ENCODE data around the gene MARCHF11.

The MARCHF11 gene

DNA sequence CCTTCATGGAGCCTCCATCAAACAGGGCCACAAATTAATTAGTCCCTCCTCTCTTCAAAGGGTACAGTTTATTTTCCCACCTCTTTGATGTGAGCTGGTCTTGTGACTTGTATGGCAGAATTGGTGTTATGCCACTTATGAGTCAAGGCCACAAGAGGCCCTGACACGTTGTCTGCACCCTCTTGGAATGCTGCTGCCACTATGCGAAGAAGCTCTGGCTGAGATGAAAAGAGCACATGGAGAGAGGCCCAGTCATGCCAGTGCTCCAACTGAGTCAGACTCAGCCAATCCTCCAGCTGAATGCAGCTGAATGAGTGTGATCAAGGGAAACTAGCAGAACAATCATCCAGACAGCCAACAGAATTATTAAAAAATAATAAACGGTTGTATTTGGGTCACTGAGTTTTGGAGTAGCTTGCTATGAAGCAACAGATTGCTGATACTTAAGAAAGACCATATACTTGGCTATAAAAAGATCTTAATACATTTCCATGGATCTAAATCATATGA, 128.3 kb downstream of the MARCHF11 start:
- H3K4me3 ChIP-seq (ENCODE audit: low read length), result no peak overlapping the region
- no peak for TF ChIP-seq ZNF274 (IDR thresholded peaks at IDR 0.05; ENCODE audit: low read depth, low read length)

GRCh38 chr5:16050414-16050813, 129.2 kb downstream of the MARCHF11 start:
- TF ChIP-seq ZNF274 (IDR thresholded peaks at IDR 0.05; ENCODE audit: low read depth, low read length), result no peak

GRCh38 chr5:16049761-16050160, 129.8 kb downstream of the MARCHF11 start:
- TF ChIP-seq ZNF274 (IDR thresholded peaks at IDR 0.05; ENCODE audit: low read depth, low read length), result no peak
- H3K4me3 ChIP-seq (ENCODE audit: low read length), result no peak overlapping the region

More at GRCh38 chr5:16050414-16050813, 129.2 kb downstream of the MARCHF11 start:
- H3K4me3 ChIP-seq (ENCODE audit: low read length), result no peak overlapping the region

- no peak overlapping the region for H3K4me3 ChIP-seq (ENCODE audit: low read length)
- TF ChIP-seq ZNF274 (IDR thresholded peaks at IDR 0.05; ENCODE audit: low read depth, low read length), result no peak
Observed at GRCh38 chr5:16048132-16048531, 131.5 kb downstream of the MARCHF11 start.

DNA sequence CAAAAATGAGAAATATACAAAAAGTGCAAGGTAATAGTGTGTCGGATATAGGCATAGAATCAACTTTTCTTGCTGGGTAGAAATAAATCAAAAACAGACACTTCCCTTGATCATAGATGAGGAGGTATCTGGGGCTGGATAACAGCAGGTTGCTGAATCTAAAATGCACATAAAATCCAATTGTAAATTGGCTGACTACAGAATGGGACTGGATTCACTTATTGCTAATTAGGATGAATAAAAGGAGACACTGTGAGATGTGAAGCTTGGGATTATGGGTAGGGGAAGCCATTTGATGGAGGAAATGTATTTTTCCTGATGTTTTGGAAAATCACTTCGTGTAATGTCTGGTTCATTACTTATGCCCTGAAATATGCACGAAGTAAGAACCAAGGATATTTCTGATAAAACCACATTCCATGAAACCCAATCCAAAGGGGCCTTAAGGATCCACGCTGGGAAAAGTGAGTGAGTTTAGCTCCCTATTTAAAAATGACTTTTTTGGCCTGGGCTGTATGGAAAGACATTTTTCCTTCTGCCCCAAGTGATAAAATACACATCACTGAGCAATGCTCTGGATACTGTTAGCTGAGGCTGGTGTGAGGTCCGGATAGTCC, 136.1 kb downstream of the MARCHF11 start:
- H3K4me3 ChIP-seq (ENCODE audit: low read length), result no peak overlapping the region
- TF ChIP-seq ZNF274 (IDR thresholded peaks at IDR 0.05; ENCODE audit: low read depth, low read length), result no peak

- no peak for TF ChIP-seq ZNF274 (IDR thresholded peaks at IDR 0.05; ENCODE audit: low read depth, low read length)
- no peak overlapping the region for H3K4me3 ChIP-seq (ENCODE audit: low read length)
Observed at GRCh38 chr5:16037121-16037845, 142.3 kb downstream of the MARCHF11 start.

GRCh38 chr5:16034319-16035001, 145.1 kb downstream of the MARCHF11 start:
- H3K4me3 ChIP-seq (ENCODE audit: low read length), result no peak overlapping the region
- no peak for TF ChIP-seq ZNF274 (IDR thresholded peaks at IDR 0.05; ENCODE audit: low read depth, low read length)

- no peak overlapping the region for H3K4me3 ChIP-seq (ENCODE audit: low read length)
- TF ChIP-seq ZNF274 (IDR thresholded peaks at IDR 0.05; ENCODE audit: low read depth, low read length), result no peak
Observed at GRCh38 chr5:16033187-16033925, 146.2 kb downstream of the MARCHF11 start.

GRCh38 chr5:16028708-16029107, 150.9 kb downstream of the MARCHF11 start:
- TF ChIP-seq ZNF274 (IDR thresholded peaks at IDR 0.05; ENCODE audit: low read depth, low read length), result no peak
- no peak overlapping the region for H3K4me3 ChIP-seq (ENCODE audit: low read length)

DNA sequence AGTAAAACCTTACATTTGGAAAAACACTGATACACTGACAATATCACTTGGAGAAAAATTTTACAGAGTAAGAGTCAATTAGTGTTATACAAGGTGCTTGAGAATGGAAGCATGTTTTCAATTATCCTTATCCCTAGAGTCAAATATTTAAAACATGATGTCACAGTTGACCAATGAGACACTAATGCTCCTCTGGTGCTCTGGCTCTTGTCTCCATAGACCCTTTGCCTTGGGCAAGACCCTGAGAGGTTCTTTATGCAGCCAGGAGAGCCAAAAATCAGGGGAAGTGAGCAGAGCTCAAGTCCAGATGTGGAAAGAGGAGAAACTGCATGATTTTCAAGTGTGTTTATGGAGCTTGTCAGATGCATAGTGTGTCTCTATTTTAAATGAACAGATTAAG, 153.9 kb downstream of the MARCHF11 start:
- no peak for TF ChIP-seq ZNF274 (IDR thresholded peaks at IDR 0.05; ENCODE audit: low read depth, low read length)

GRCh38 chr5:16018970-16019369, 160.6 kb downstream of the MARCHF11 start:
- H3K4me3 ChIP-seq (ENCODE audit: low read length), result no peak overlapping the region
- TF ChIP-seq ZNF274 (IDR thresholded peaks at IDR 0.05; ENCODE audit: low read depth, low read length), result no peak

More for the DNA sequence above, 153.9 kb downstream of the MARCHF11 start:
- no peak overlapping the region for H3K4me3 ChIP-seq (ENCODE audit: low read length)

- no peak overlapping the region for H3K4me3 ChIP-seq (ENCODE audit: low read length)
- no peak for TF ChIP-seq ZNF274 (IDR thresholded peaks at IDR 0.05; ENCODE audit: low read depth, low read length)
Observed at GRCh38 chr5:16017720-16018119, 161.9 kb downstream of the MARCHF11 start.
